Iris pigment epithelial cell (primary cell): ENCODE results near the gene ADAMTS15.

ENCODE experiments used
- DNase-seq: peaks from one replicate; pipeline ENCODE4 v3.0.0-alpha.2; 2011; ENCODE audit warnings: low read depth

The ADAMTS15 gene

DNA sequence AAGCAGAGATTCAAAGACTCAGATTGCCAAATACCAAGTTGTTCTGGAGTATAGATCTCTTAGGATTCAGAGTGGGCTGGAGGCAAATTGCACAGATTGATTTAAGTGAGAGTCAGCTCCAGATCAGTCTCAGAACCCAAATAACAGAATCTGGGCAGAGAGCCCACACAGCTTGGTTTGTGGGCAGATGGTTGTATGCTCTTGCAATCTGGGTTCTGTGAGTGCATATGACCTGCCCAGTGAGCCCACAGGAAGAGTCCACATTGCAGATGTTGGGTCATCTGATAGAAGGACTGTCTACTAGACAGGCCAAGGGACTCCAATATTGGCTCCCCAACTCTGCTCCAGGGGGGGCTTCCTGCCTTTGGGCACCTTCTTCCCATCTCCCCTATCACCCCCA lies 65.9 kb downstream of the ADAMTS15 start:
- peak; percentile 54 for DNase-seq

DNA sequence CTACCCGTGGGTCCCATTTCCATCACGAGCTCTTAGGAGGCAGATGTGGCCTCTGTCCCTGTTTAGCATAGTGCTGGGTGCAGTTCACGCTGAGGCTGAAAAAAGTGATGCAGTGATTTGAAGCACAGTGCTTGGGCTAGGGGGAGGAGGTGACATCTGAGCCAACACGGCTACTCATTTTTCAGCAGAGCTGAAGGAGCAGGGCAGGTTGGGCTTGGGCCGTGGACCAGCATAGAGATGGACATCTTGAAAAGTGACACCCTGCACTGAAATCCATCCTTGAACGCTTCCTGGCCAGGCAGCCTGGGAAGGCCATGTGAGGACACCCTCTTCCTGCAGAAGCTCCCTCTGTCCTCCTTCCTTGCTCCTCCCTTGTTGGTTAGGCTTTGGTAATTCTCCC lies 66.4 kb downstream of the ADAMTS15 start:
- no peak for DNase-seq

DNA sequence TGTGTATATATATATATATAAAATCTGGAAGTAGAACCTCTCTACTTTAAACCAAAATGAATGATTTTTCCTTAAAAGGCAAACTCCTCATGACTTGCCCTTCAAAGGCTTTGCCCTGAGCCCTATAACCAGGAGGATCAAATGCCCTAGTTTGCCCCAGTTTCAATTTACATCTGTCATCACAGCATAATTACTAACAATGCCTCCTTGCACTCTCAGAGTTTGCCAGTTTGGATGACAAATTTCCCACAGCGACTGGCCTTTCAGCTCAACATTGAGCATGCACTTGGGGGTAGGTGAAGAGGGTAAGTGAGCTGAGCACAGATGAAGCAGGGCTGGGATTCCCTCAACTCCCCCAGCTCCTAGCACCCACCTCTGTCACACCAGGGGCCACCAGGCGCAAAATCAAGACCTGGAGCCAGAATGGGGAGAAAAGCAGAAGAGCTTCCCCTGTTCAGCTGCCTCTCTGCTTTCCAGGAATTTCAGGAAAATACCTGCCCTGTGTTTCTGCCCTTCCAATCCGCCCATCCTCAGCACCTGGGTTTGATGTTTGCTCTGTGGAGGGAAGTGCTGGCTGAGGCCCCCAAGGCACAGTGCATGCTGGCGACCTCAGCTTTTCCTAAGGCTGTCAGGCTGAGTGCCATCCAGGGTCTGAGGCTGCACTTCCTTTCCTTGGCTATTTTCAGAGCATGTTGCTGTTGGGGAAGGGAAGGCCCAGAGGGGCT lies 67.5 kb downstream of the ADAMTS15 start:
- no peak for DNase-seq

DNA sequence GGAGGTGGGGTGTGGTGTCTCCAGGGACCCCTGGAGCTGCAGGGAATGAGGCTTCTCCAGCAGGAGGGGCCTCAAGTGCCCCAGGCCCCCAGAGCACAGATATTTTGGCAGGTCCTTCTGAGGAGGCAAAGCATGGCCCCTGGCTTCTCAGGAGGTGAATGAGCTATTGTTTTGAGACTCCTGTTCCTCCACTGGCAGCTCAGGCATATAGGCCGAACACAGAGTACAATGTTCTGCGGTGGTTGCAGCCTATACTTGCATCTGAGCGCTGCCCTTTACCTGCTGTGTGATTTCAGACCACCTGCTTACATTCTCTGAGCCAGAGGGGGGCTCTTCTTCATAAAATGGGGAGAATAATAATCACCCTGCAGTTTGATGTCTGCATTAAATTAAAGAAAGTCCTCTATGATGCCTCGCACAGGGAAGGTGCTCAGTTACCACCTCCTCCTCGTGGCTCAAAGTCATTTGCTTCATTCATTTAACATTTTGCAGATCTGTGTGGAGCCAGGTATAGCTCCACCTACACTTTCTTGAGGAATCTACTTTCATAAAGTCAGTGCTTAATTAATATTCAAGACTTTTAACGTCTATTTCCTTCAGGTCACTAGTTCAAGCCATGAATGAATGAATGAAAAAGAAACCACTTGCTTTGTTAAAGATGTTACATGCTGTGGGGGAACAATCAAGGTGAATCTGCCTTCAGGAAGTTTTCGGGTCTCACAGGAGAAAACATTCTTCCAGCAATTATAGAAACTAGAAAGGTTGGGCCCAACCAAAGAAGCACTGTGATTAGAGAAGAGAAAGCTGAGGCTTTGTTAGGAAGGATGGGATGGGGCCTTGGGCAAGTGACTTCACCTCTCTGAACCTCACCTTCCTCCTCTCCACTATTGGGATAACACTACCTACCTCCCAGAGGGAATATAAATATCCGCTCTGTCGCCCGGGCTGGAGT lies 68.4 kb downstream of the ADAMTS15 start:
- DNase-seq: no peak

DNA sequence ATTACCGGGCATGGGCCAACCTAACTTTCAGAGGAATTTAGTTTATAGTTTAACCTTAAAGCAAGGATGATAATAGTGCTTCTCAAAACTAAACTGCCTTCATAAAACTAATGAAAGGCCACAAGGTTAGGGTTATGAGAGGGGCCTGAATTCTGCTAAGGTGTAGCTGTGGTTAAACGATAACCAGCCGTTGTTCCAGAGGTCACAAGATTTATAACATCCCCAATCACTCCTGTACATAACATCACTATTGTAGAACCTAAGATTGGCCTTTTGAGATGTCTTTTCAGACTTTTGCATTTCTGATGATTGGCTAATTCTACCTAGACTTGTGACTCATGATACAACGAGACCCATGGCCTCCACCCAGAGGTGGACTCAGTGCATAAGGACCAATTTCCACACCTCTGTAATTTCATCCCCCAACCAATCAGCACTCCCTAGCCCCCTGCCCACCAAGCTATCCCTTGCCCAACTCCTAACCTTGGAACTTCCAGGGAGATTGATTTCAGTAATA lies 69.8 kb downstream of the ADAMTS15 start:
- DNase-seq: no peak

DNA sequence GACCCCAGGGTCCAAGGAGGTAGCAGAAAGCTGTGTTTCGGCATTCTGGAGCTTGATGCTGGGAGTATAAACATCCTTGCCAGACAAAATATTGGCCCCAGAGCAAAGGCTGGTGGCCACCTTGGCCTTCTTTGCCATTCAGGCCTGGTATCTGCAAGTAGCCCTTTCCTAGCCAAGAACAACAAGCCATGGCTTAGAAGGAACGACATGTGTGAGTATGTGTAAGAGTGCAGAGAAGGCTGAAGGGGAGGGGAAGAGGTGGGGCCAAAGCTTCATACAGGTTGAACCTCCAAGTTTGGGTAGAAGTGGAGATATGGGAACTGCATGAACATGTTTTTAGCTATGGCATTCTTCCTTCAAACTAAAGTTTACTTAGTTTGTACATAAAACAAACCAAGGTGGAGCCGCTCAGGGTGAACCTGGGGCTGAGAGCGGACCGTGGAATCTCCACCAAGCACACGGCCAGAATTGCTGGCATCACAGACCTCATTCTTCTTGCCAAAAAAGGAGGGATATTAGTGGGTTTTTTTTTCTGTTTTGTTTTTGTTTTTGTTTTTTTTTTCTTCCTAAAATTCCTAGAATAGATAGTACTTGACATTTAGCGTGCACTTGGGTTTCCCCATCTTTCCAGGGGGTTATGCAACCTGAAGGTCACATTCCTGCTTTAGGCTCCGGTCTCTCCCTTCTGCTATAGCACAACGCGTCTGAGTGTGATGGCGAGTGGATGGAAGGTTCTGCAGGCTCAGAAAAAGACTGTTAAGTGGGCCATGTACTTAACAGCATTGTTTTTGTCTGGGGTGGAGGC lies 70.9 kb downstream of the ADAMTS15 start:
- DNase-seq: no peak

DNA sequence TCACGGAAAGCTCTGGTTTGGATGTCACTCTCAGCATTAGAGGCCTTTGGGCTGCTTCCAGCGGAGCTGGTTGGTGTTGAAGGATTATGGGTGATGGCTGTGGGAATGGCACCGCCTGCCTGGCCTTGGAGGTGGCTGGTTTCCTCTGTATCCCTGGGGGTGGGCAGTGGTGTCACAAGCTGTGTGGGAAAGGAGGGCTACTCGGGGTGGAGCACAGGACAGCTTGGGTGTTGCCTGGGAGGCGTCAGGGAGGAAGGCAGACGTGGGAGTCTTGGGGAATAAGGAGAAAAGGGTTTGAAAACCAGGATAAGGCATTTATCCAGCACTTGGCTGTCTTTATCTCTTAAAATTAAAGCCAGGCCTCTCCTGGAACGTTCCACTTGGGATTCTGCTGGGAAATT lies 71.8 kb downstream of the ADAMTS15 start:
- DNase-seq: no peak

DNA sequence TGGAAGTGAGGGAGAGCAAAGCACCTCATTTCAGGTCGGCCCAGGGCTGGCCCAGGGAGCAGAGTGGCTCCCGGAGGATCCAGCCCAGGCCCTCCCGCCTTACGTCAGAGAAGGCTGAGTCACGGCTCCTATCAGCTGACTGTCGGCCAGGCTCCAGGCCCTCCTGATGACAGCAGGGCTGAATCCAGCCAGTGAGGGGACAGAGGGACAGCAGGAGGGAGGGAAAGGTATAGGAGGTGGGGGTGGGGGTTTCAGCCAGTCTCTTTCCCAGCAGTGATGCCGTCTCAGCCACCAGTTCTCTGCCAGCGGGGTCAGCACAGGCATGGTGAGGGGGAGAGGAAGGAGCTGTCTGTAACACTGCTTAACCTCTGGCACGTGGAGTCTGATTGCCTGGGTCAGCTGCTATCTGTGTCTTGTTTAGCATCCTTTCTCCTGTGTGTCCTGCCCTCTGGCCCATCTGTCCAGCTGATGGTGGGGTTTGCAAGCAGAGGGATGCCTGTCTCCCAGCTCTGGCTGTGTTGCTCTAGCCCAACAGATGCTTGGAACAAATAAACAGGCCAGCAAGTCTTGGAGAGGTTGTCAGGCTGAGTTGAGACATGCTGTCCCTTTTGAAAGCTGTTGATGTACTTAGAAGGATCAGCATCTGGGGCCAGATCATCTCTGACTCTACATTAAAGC lies 74.0 kb downstream of the ADAMTS15 start:
- DNase-seq: peak; percentile 90

DNA sequence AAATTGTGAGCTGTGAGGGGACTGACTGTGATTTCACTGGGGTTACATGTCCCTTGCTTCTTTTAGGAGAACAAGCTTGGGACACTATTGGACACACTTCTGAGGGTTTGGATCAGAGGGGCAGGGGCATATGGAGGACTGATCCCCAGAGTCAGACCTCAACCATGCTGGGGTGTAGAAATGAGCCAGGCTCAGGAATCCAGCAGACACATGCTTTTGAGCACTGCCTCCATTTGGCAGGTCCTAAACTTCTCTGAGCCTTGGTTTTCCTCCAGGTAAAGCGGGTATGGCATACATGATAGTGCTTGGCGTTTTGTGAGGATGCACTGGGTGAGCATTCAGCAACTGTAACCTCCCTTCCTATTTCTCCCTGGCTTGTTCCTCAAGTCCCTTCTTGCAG lies 74.7 kb downstream of the ADAMTS15 start:
- DNase-seq: no peak

DNA sequence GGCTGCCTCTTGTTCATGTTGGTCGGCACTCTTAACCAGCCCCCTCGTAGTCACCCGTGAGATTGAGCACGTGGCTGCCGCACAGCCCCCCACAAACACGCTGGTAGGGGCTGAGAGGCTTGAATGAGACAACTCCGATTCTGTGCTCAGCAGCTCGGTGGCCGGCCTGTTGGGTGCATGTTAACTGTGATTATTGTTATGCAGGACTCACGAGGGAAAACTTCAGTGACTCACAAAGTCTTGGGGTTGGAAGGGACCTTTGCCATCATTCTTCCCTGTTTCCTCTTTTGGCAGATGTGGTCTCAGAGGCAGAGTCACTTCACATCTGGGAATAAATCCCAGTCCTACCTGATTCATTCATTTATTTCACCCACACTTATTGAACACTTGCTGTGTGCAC lies 75.2 kb downstream of the ADAMTS15 start:
- DNase-seq: no peak

DNA sequence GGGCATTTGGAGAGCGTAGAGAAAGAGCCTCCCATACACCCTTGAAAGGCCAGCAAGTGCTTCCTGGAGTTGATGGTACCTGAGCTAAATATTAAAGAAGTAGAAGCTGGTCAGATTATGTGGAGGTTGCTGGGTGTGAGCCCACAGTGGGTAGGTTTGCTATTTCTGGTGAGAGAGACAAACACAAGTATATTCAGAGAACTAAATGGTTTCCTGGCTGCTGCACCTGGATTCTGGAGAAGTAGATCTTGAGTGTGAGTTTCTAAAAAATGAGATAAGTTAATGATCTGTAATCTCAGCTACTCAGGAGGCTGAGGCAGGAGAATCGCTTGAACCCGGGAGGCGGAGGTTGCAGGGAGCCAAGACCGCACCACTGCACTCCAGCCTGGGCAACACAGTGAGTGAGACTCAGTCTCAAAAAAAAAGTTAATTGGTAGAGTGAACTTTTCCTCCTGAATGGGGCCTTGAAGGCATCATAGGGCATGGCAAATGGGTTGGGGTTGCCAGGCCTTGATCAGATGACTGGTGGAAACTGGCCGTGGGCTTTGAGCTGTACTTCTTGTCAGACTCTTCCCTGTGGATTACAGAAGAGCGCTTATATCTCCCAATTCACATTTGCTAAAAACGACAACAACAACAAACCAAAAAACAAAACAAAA lies 75.8 kb downstream of the ADAMTS15 start:
- DNase-seq: no peak

DNA sequence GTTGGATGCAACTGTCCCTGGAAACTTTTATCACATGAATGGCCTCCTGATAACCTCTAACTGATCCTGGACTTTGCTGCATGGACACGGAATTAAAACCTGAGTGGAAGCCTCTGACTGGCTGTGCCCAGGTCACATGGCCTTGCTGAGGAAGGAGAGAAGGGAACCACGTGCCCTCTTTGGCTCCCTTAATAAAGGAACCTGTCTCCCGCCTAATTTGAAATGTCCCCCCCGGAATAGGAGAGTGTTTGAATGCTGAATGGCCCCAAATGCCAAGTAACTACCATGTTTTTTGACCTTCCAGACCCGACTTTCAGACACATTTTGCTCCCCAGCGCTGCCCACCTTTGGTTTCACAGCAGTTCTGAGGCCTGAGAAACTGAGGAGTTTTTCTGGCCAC lies 76.9 kb downstream of the ADAMTS15 start:
- DNase-seq: no peak
